Measurements from ENCODE around the gene GNG8. TPM values are rescaled to one million over a fixed set of nuclear protein-coding genes. Genes with fewer than 3 reads are reported as not detected.

GNG8 gene
- total RNA-seq, 2 experiments from 2014 or later, result not detected

- DNase-seq, result peak in 1 of 14 experiments; percentile 52
Measured at GRCh38 chr19:46599716-46600373, 36.2 kb downstream of the GNG8 start.

GRCh38 chr19:46598372-46598917 lies 37.6 kb downstream of the GNG8 start:
- Mint-ChIP-seq H3K4me3 (peak overlapping the region; percentile 31), H3K27ac (peak overlapping the region; percentile 100), H3K9me3 (peaks cover 5% of the 10 kb centered on the region), H3K36me3 (ENCODE audit: low read depth) (peaks cover 22% of the 10 kb centered on the region), H3K4me1 (ENCODE audit: low read depth) (peaks cover 37% of the 10 kb centered on the region), H3K27me3 (no peaks in the 10 kb centered on the region)
- Histone ChIP-seq H3K27me3 (ENCODE audit: control insufficient read depth in 1 of 2, insufficient read depth in 2 of 2, low read length in 2 of 2) (no peaks in the 10 kb centered on the region), H3K4me1 (ENCODE audit: insufficient read depth, low read length) (peaks cover 26% of the 10 kb centered on the region), H3K27ac (ENCODE audit: low read depth in 1 of 2, low read length in 2 of 2) (no peak overlapping the region), H3K36me3 (ENCODE audit: insufficient read depth, low read length) (no peaks in the 10 kb centered on the region), H3K4me3 (ENCODE audit: low read length) (no peak overlapping the region), H3K9me3 (ENCODE audit: control insufficient read depth in 1 of 2, insufficient read depth in 1 of 2, low read length in 2 of 2) (no peaks in the 10 kb centered on the region)
- ChIA-PET POLR2A (interaction anchor here (1.0 to 1.5 kb wide), 2 partner anchors 24 to 75 kb away, joined by 3 to 5 read pairs; no protein-coding TSS in a partner anchor), CTCF (interaction anchor here (0.6 to 1.2 kb wide), 3 partner anchors 14 to 91 kb away, joined by 3 to 4 read pairs (median 3); no protein-coding TSS in a partner anchor)
- no peak for TF ChIP-seq CTCF (IDR thresholded peaks at IDR 0.05)
- intact Hi-C loops (cut with DNase I, micrococcal nuclease), result no loop called here
- DNase-seq (no peak), ATAC-seq (ENCODE audit: poor library complexity) (no peak)

More at GRCh38 chr19:46599716-46600373, 36.2 kb downstream of the GNG8 start:
- H3K4me3 ChIP-seq (ENCODE audit: low read length), result peak overlapping the region; percentile 100
- CTCF ChIA-PET, result interaction anchor here (0.5 to 4.4 kb wide), 5 partner anchors 12 to 205 kb away, joined by 4 to 33 read pairs (median 10); partner anchors contain the start of gene DACT3
- Mint-ChIP-seq H3K27me3 (no peaks in the 10 kb centered on the region), H3K36me3 (ENCODE audit: low read depth) (peaks cover 25% of the 10 kb centered on the region), H3K27ac (peak overlapping the region; percentile 100), H3K9me3 (peaks cover 5% of the 10 kb centered on the region), H3K4me3 (peak overlapping the region; percentile 95), H3K4me1 (ENCODE audit: low read depth) (peaks cover 48% of the 10 kb centered on the region)
- H3K4me1 ChIP-seq (ENCODE audit: insufficient read depth, low read length), result peaks cover 40% of the 10 kb centered on the region
- no peak for ATAC-seq (ENCODE audit: poor library complexity)
- TF ChIP-seq CTCF (IDR thresholded peaks at IDR 0.05), result no peak
- peaks cover under 1% of the 10 kb centered on the region for H3K36me3 ChIP-seq (ENCODE audit: insufficient read depth, low read length)
- no peaks in the 10 kb centered on the region for H3K27me3 ChIP-seq (ENCODE audit: control insufficient read depth in 1 of 2, insufficient read depth in 2 of 2, low read length in 2 of 2)
- H3K9me3 ChIP-seq (ENCODE audit: control insufficient read depth in 1 of 2, insufficient read depth in 1 of 2, low read length in 2 of 2), result no peaks in the 10 kb centered on the region
- intact Hi-C loops (cut with DNase I, micrococcal nuclease), result loop anchor here (2.0 to 10.0 kb wide), 5 partner anchors 15 to 675 kb away; partner anchors contain the start of genes AP2S1 (in 1 of the 2), FKRP (in 1 of the 2), INAFM1 (in 1 of the 2) and STRN4 (in 1 of the 2)
- peak overlapping the region; percentile 100 for H3K27ac ChIP-seq (ENCODE audit: low read depth in 1 of 2, low read length in 2 of 2)
- POLR2A ChIA-PET, result interaction anchor here (0.8 to 5.0 kb wide), 23 partner anchors 12 to 1764 kb away, joined by 3 to 215 read pairs (median 7); partner anchors contain the start of genes ARHGAP35, DACT3, FKRP and MYPOP

GRCh38 chr19:46596008-46596407 lies 40.0 kb downstream of the GNG8 start:
- intact Hi-C loops (cut with DNase I, micrococcal nuclease), result no loop called here
- Mint-ChIP-seq H3K9me3 (peaks cover 5% of the 10 kb centered on the region), H3K36me3 (ENCODE audit: low read depth) (peaks cover 9% of the 10 kb centered on the region), H3K4me3 (no peak overlapping the region), H3K4me1 (ENCODE audit: low read depth) (peaks cover 20% of the 10 kb centered on the region), H3K27me3 (no peaks in the 10 kb centered on the region), H3K27ac (no peak overlapping the region)
- Histone ChIP-seq H3K27ac (ENCODE audit: low read depth in 1 of 2, low read length in 2 of 2) (no peak overlapping the region), H3K27me3 (ENCODE audit: control insufficient read depth in 1 of 2, insufficient read depth in 2 of 2, low read length in 2 of 2) (no peaks in the 10 kb centered on the region), H3K4me1 (ENCODE audit: insufficient read depth, low read length) (peaks cover 9% of the 10 kb centered on the region), H3K9me3 (ENCODE audit: control insufficient read depth in 1 of 2, insufficient read depth in 1 of 2, low read length in 2 of 2) (no peaks in the 10 kb centered on the region), H3K36me3 (ENCODE audit: insufficient read depth, low read length) (no peaks in the 10 kb centered on the region), H3K4me3 (ENCODE audit: low read length) (no peak overlapping the region)
- TF ChIP-seq CTCF (IDR thresholded peaks at IDR 0.05), result no peak
- DNase-seq (no peak), ATAC-seq (ENCODE audit: poor library complexity) (no peak)
- CTCF ChIA-PET, result interaction anchor here (0.6 kb wide), 1 partner anchor 38 kb away, joined by 3 read pairs; no protein-coding TSS in a partner anchor
- POLR2A ChIA-PET, result interaction anchor here (0.6 to 1.1 kb wide), 2 partner anchors 9 to 65 kb away, joined by 3 read pairs; partner anchors contain the start of gene DACT3
